Gastrocnemius medialis (tissue), 4 donors: ENCODE data around the gene FARP1. TPM values are rescaled to one million over a fixed set of nuclear protein-coding genes. Genes with fewer than 3 reads are reported as not detected.

Experiments used
- ATAC-seq, 2 donors: fragments of 150-250 bp; one replicate each; pipeline ENCODE4 v1.9.1; 2016
- DNase-seq, 2 donors: peaks; one replicate each; pipeline ENCODE4 v3.0.0-alpha.2; 2019
- H3K27ac ChIP-seq, 4 donors: fragments of 200-600 bp; sonication (generic); 1 replicate in 1 of 4; 2 replicates in 3 of 4; pipeline ENCODE4 v1.5.1; 2016 to 2018; ENCODE audit warnings: mild to moderate bottlenecking in 2 of 4, moderate library complexity in 1 of 4
- H3K27me3 ChIP-seq, 3 donors: fragments of 200-600 bp; sonication (generic) in 2 of 3; 1 replicate in 1 of 3; 2 replicates in 2 of 3; pipeline versions ENCODE4 v1.5.1 to v1.6.0; 2016 to 2019; ENCODE audit warnings: mild to moderate bottlenecking in 1 of 3, moderate library complexity in 1 of 3
- H3K36me3 ChIP-seq, 2 donors: fragments of 200-600 bp; sonication (generic) in 1 of 2; one replicate each; pipeline ENCODE4 v1.5.1; 2017 to 2018
- H3K4me1 ChIP-seq, 2 donors: fragments of 200-600 bp; sonication (generic) in 1 of 2; one replicate each; pipeline ENCODE4 v1.5.1; 2016 to 2017; ENCODE audit warnings: mild to moderate bottlenecking in 2 of 2
- H3K4me3 ChIP-seq, 4 donors: fragments of 200-600 bp; sonication (generic) in 3 of 4; 1 replicate in 1 of 4; 2 replicates in 3 of 4; pipeline ENCODE4 v1.5.1; 2016 to 2019; ENCODE audit warnings: mild to moderate bottlenecking in 2 of 4
- H3K9me3 ChIP-seq, 3 donors: fragments of 200-600 bp; sonication (generic) in 2 of 3; 1 replicate in 1 of 3; 2 replicates in 2 of 3; pipeline ENCODE4 v1.5.1; 2016 to 2019
- CTCF ChIP-seq, 5 experiments: fragments of 450-650 bp in 3 of 5; fragments of 200-600 bp in 2 of 5; sonication (generic) in 2 of 5; IDR thresholded peaks in 4 of 5; conservative IDR thresholded peaks in 1 of 5; 1 replicate in 4 of 5; 2 replicates in 1 of 5; pipeline ENCODE4 v1.5.1; 2016 to 2019; ENCODE audit warnings: antibody characterized with exemption in 5 of 5, mild to moderate bottlenecking in 3 of 5, moderate library complexity in 3 of 5
- POLR2A ChIP-seq, 2 donors: fragments of 450-650 bp; IDR thresholded peaks; one replicate each; pipeline ENCODE4 v1.6.1; 2017; ENCODE audit warnings: antibody characterized with exemption in 2 of 2, mild to moderate bottlenecking in 2 of 2, moderate library complexity in 2 of 2
- in situ Hi-C, 4 donors: fragments of 200-750 bp; cut with MboI; loops; one replicate each; pipeline versions ENCODE4 v1.15.0 to v1.8.0; 2017; ENCODE audit warnings: low sequenced_read_pairs in 4 of 4
- intact Hi-C: fragments of 100-400 bp; cut with DNase I; formaldehyde crosslinking; loops from one replicate; pipeline ENCODE4 v1.15.1; 2023; ENCODE audit warnings: low total_unique reads
- total RNA-seq, 4 donors: library from RNA; depleted of rRNA; stranded (reverse); fragments of >200 nt; gene quantifications; one replicate each; pipeline versions ENCODE4 v1.1.0 to v1.2.3, GENCODE V29; 2016

The FARP1 gene
- total RNA-seq, 4 donors from 2014 or later, result 3.5 to 9.8 (median 4.9) TPM

DNA sequence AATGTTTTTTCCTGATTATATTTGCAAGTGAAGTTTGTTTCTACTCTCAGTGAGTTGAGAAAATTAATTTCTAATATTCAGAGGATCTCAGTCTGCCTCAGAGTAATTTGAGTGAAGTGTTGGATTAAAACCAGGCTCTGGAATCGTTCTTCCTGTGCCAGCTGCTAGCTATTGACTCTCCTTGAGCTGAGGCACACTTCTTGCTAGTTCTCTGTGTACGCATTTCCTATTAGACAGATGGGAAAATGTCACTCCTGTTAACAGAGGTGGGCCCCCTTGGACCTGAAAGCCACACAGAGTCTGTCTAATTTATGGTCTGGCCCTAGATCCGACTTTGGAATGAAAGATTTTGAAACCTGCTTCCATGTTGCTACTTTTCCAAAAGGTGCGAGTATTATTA lies 141.8 kb downstream of the FARP1 start:
- no peaks in the 10 kb centered on the region for H3K36me3 ChIP-seq
- no peak overlapping the region for H3K4me3 ChIP-seq
- ATAC-seq, result no peak
- no peak for TF ChIP-seq POLR2A (IDR thresholded peaks at IDR 0.05)
- H3K27me3 ChIP-seq, result no peaks in the 10 kb centered on the region
- in situ Hi-C loops, result no loop called here
- DNase-seq, result no peak
- no peak overlapping the region for H3K27ac ChIP-seq
- H3K9me3 ChIP-seq, result no peaks in the 10 kb centered on the region
- no peaks in the 10 kb centered on the region for H3K4me1 ChIP-seq
- intact Hi-C loops, result no loop called here

DNA sequence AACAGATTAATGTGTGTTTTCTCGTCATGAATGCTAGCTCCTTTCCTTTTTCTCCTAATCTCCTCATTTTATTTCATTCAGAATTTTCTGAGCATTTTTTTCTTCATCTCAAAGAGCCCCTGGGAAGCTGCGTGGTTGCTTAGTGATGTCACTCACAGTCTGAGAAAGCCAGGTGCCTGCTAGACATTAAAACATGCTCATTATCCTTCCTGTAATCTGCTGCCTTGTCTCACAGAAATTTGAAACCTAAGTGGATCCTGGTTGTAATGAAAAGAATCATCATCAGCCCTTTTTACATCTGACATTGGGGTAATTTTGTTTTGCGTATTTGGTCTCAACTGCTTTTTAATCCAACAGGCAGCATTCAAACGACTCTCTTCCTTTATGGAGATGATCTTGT lies 142.4 kb downstream of the FARP1 start:
- Histone ChIP-seq H3K9me3 (no peaks in the 10 kb centered on the region), H3K36me3 (no peaks in the 10 kb centered on the region), H3K27me3 (no peaks in the 10 kb centered on the region), H3K4me3 (no peak overlapping the region), H3K27ac (no peak overlapping the region), H3K4me1 (no peaks in the 10 kb centered on the region)
- TF ChIP-seq POLR2A (IDR thresholded peaks at IDR 0.05) (no peak), CTCF (IDR thresholded peaks at IDR 0.05 in 4 of 5, conservative IDR thresholded peaks at IDR 0.05 in 1 of 5) (no peak)
- DNase-seq, result no peak
- no peak for ATAC-seq
- in situ Hi-C loops (no loop called here), intact Hi-C loops (no loop called here)

DNA sequence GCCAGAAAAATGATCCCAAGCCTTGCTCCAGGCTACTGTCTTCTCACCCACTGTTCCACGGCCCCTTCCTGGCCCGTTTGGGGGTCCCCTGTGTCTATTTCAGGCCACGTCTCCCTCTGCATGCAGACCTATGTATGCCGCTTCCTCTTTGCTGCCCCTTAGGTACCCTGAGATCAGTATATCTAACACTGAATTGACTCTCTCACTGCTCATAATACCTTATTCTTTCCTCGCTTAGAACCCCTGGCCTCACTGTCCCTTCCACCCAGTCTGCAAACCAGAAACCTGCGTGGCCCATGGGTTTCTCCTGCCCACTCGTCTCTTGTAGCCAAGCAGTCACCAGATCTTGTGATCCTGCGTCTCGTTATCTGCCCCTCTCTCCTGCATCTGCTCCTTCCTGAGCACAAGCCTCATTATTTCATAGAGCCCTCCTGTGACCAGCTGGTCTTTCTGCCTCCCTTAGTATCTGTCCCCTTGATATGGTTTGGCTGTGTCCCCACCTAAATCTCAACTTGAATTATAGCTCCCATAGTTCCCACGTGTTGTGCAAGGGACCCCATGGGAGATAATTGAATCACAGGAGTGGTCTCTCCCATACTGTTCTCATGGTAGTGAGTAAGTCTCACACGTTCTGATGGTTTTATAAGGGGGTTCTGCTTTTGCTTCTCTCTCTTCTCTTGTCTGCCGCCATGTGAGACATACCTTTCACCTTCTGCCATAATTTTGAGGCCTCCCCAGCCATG lies 143.1 kb downstream of the FARP1 start:
- no peak for ATAC-seq
- intact Hi-C loops, result no loop called here

DNA sequence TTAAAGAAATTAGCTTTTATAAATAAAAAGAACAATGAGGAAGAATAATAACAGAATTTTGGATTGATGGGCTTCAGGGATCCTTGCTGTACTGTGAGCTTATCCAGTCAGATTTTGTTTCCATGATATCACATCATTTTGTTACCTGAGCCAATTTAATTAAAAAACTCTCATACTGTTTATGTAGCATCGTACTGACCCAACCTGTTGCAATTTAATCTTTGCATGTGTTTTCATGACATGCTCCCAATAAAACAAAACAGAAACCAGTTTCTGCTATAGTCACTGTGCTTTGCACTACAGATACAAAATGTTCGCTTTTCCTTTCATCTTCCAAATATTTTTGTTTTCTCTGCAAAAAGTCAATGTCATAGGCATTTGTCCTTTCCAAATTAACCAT lies 143.9 kb downstream of the FARP1 start:
- Histone ChIP-seq H3K36me3 (no peaks in the 10 kb centered on the region), H3K4me3 (no peak overlapping the region), H3K9me3 (no peaks in the 10 kb centered on the region), H3K27ac (no peak overlapping the region), H3K27me3 (no peaks in the 10 kb centered on the region), H3K4me1 (no peaks in the 10 kb centered on the region)
- ATAC-seq (no peak), DNase-seq (no peak)
- in situ Hi-C loops, result no loop called here
- TF ChIP-seq CTCF (IDR thresholded peaks at IDR 0.05 in 4 of 5, conservative IDR thresholded peaks at IDR 0.05 in 1 of 5) (no peak), POLR2A (IDR thresholded peaks at IDR 0.05) (no peak)
- intact Hi-C loops, result no loop called here

More for the DNA sequence above, 143.1 kb downstream of the FARP1 start:
- Histone ChIP-seq H3K27me3 (no peaks in the 10 kb centered on the region), H3K4me3 (no peak overlapping the region), H3K4me1 (no peaks in the 10 kb centered on the region), H3K36me3 (no peaks in the 10 kb centered on the region), H3K9me3 (no peaks in the 10 kb centered on the region), H3K27ac (no peak overlapping the region)
- no peak for TF ChIP-seq CTCF (IDR thresholded peaks at IDR 0.05 in 4 of 5, conservative IDR thresholded peaks at IDR 0.05 in 1 of 5)
- no peak for DNase-seq
- in situ Hi-C loops, result no loop called here

GRCh38 chr13:98288211-98288610 lies 145.3 kb downstream of the FARP1 start:
- intact Hi-C loops (no loop called here), in situ Hi-C loops (no loop called here)
- no peaks in the 10 kb centered on the region for H3K36me3 ChIP-seq

More at GRCh38 chr13:98288211-98288610, 145.3 kb downstream of the FARP1 start:
- Histone ChIP-seq H3K4me3 (no peak overlapping the region), H3K27ac (no peak overlapping the region), H3K4me1 (no peaks in the 10 kb centered on the region), H3K9me3 (no peaks in the 10 kb centered on the region), H3K27me3 (no peaks in the 10 kb centered on the region)
- ATAC-seq, result no peak
- TF ChIP-seq CTCF (IDR thresholded peaks at IDR 0.05 in 4 of 5, conservative IDR thresholded peaks at IDR 0.05 in 1 of 5) (no peak), POLR2A (IDR thresholded peaks at IDR 0.05) (no peak)
- no peak for DNase-seq
